Hepatocyte (in vitro differentiated cells): ENCODE results near the gene STX11. TPM values are rescaled to one million over a fixed set of nuclear protein-coding genes. Genes with fewer than 3 reads are reported as not detected.

Experiments used
- DNase-seq: peaks from one replicate; pipeline ENCODE4 v3.0.0-alpha.2; 2016; ENCODE audit warnings: low spot score
- H2AFZ ChIP-seq: fragments of 200-600 bp; sonication (generic); 2 replicates; pipeline ENCODE4 v1.6.0; 2016; ENCODE audit warnings: antibody characterized with exemption, mild to moderate bottlenecking
- H3K27ac ChIP-seq: fragments of 200-600 bp; sonication (generic); 2 replicates; pipeline ENCODE4 v1.5.1; 2016; ENCODE audit warnings: mild to moderate bottlenecking
- H3K27me3 ChIP-seq: fragments of 200-600 bp; sonication (generic); 2 replicates; pipeline ENCODE4 v1.6.1; 2016
- H3K36me3 ChIP-seq: fragments of 200-600 bp; sonication (generic); replicated peaks from 2 replicates; pipeline ENCODE4 v1.5.1; 2016; ENCODE audit warnings: low read depth; ENCODE audit not compliant: insufficient read depth
- H3K4me1 ChIP-seq: fragments of 200-600 bp; sonication (generic); 2 replicates; pipeline ENCODE4 v1.5.1; 2016; ENCODE audit warnings: mild to moderate bottlenecking, moderate library complexity; ENCODE audit not compliant: insufficient read depth
- H3K4me2 ChIP-seq: fragments of 200-600 bp; sonication (generic); 2 replicates; pipeline ENCODE4 v1.6.0; 2016
- H3K4me3 ChIP-seq: fragments of 200-600 bp; sonication (generic); 2 replicates; pipeline ENCODE4 v1.5.1; 2016; ENCODE audit warnings: mild to moderate bottlenecking
- H3K79me2 ChIP-seq: fragments of 200-600 bp; sonication (generic); 2 replicates; pipeline ENCODE4 v1.6.0; 2017; ENCODE audit warnings: mild to moderate bottlenecking
- H3K9me2 ChIP-seq: fragments of 200-600 bp; sonication (generic); replicated peaks from 2 replicates; pipeline ENCODE4 v1.6.0; 2017; ENCODE audit warnings: mild to moderate bottlenecking; ENCODE audit not compliant: insufficient read depth
- H3K9me3 ChIP-seq: fragments of 200-600 bp; sonication (generic); 2 replicates; pipeline ENCODE4 v1.5.1; 2016; ENCODE audit warnings: low read depth, mild to moderate bottlenecking
- H4K20me1 ChIP-seq: fragments of 200-600 bp; sonication (generic); 2 replicates; pipeline ENCODE4 v1.6.0; 2016; ENCODE audit warnings: mild to moderate bottlenecking; ENCODE audit not compliant: insufficient read depth, poor library complexity, severe bottlenecking
- EZH2 ChIP-seq: fragments of 200-600 bp; sonication (generic); IDR thresholded peaks from 2 replicates; pipeline ENCODE4 v1.6.1; 2016; ENCODE audit warnings: antibody characterized with exemption, mild to moderate bottlenecking, borderline replicate concordance
- EZH2phosphoT487 ChIP-seq: fragments of 200-600 bp; sonication (generic); IDR thresholded peaks from one replicate; pipeline ENCODE4 v1.6.1; 2018; ENCODE audit warnings: antibody characterized with exemption, mild to moderate bottlenecking, low read depth, moderate library complexity; ENCODE audit not compliant: unreplicated experiment, severe bottlenecking
- WGBS: methylation state at CpG from one replicate; pipeline ENCODE4 v1.1.6; 2016; ENCODE audit warnings: low lambda C conversion rate; ENCODE audit errors: missing lambda C conversion rate; 5-methylcytosine and 5-hydroxymethylcytosine counted together
- polyA plus RNA-seq: library from polyadenylated mRNA; unstranded; fragments of >200 nt; fragmentation: Nextera tagmentation; extraction: Ambion mirVana; gene quantifications from 2 replicates; pipeline ENCODE4 v1.2.1, GENCODE V29; 2016
- total RNA-seq: library from RNA; depleted of rRNA; stranded (reverse); fragments of >200 nt; gene quantifications from 2 replicates; pipeline ENCODE4 v1.2.3, GENCODE V29; 2014
- TF ChIP-seq, protein P1 (sequence below): fragments of 200-600 bp; sonication (generic); IDR thresholded peaks from 2 replicates; pipeline ENCODE4 v1.5.1; 2016; ENCODE audit warnings: antibody characterized with exemption, mild to moderate bottlenecking; ENCODE audit not compliant: poor library complexity

The STX11 gene
- total and polyA plus RNA-seq, 2 experiments from 2014 or later, result 0.27 to 0.48 TPM

DNA sequence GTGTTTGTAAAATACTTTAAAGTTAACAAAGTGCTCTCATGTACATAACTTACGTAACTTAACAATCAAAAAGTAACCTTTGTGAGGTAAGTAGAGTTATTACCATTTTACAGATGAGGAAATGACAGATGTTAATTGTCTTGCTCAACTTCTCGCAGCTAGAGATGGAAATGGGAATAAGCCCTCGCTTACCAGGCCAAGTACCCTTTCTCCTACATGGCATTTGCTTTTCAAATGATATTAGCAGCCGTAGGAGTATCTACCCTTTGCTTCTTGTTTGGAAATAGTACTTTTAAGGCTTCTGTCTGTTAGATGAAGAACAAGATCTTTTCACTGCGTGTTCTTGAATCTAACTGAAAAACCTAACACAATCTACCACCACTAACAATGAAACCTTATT lies 15.5 kb downstream of the STX11 start:
- no peak overlapping the region for H3K4me3 ChIP-seq
- H4K20me1 ChIP-seq, result no peaks in the 10 kb centered on the region
- no peak overlapping the region for H3K27ac ChIP-seq
- H2AFZ ChIP-seq, result no peak overlapping the region
- no peaks in the 10 kb centered on the region for H3K36me3 ChIP-seq
- TF ChIP-seq, protein P1, sequence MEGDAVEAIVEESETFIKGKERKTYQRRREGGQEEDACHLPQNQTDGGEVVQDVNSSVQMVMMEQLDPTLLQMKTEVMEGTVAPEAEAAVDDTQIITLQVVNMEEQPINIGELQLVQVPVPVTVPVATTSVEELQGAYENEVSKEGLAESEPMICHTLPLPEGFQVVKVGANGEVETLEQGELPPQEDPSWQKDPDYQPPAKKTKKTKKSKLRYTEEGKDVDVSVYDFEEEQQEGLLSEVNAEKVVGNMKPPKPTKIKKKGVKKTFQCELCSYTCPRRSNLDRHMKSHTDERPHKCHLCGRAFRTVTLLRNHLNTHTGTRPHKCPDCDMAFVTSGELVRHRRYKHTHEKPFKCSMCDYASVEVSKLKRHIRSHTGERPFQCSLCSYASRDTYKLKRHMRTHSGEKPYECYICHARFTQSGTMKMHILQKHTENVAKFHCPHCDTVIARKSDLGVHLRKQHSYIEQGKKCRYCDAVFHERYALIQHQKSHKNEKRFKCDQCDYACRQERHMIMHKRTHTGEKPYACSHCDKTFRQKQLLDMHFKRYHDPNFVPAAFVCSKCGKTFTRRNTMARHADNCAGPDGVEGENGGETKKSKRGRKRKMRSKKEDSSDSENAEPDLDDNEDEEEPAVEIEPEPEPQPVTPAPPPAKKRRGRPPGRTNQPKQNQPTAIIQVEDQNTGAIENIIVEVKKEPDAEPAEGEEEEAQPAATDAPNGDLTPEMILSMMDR, result no peak
- TF ChIP-seq EZH2 (no peak), EZH2phosphoT487 (no peak)
- no peaks in the 10 kb centered on the region for H3K4me1 ChIP-seq
- H3K27me3 ChIP-seq, result no peaks in the 10 kb centered on the region
- DNase-seq, result no peak
- H3K9me2 ChIP-seq, result no peaks in the 10 kb centered on the region
- H3K9me3 ChIP-seq, result no peaks in the 10 kb centered on the region
- H3K4me2 ChIP-seq, result no peak overlapping the region
- H3K79me2 ChIP-seq, result no peaks in the 10 kb centered on the region
- whole genome bisulfite sequencing, result 92% methylated on average over 5 of the region's 5 CpGs

DNA sequence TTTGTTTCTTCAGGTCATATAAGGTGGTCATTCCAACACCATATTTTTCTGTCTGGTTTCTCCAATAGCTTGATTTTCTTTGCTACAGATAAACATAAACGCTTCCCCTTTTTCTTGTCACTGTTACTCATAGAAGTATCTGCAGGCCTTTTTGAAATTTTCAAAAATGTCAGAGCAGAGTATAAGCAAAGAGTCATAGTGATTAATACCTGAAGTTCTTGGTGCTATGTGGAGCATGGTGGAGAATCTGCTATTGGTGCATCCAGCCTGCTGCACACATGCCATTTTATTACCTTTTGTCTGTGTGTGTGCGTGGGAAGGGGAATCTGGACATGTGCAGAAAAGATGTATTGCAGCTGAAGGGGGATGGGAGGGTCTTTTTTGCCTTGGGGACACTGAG lies 19.7 kb downstream of the STX11 start:
- H3K27ac ChIP-seq, result no peak overlapping the region
- 89% methylated on average over 2 of the region's 2 CpGs for WGBS
- no peak overlapping the region for H3K4me3 ChIP-seq
- H4K20me1 ChIP-seq, result no peaks in the 10 kb centered on the region
- TF ChIP-seq EZH2phosphoT487 (no peak), EZH2 (no peak)
- TF ChIP-seq, protein P1, result no peak
- no peak overlapping the region for H3K4me2 ChIP-seq
- no peaks in the 10 kb centered on the region for H3K9me3 ChIP-seq
- no peaks in the 10 kb centered on the region for H3K79me2 ChIP-seq
- H3K9me2 ChIP-seq, result no peaks in the 10 kb centered on the region
- no peaks in the 10 kb centered on the region for H3K27me3 ChIP-seq
- H2AFZ ChIP-seq, result no peak overlapping the region
- no peaks in the 10 kb centered on the region for H3K4me1 ChIP-seq
- no peak for DNase-seq
- H3K36me3 ChIP-seq, result no peaks in the 10 kb centered on the region

DNA sequence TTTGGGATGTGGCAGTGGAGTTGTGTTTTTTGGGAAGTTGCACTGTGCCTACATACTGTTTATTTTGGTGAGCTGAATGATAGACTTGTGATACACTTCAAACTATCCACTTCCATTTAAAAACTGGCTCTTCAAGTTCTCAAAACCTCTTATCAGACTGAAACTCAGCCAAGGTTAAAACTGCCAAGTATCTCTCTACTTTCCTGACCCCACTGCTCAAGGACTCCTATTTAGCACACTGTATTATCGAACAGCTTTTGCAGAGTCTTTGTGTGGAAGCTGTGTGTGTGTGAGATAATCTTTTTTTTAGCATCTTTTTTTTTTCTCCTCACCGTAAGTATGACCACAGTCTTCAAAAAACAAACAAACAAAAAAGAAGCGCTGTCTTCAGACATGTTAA lies 21.1 kb downstream of the STX11 start:
- H4K20me1 ChIP-seq, result no peaks in the 10 kb centered on the region
- 77% methylated on average over 3 of the region's 3 CpGs for WGBS

More for the DNA sequence above, 21.1 kb downstream of the STX11 start:
- H3K9me3 ChIP-seq, result no peaks in the 10 kb centered on the region
- H3K4me2 ChIP-seq, result no peak overlapping the region
- TF ChIP-seq, protein P1, result no peak
- TF ChIP-seq EZH2 (no peak), EZH2phosphoT487 (no peak)
- H3K9me2 ChIP-seq, result no peaks in the 10 kb centered on the region
- no peaks in the 10 kb centered on the region for H3K27me3 ChIP-seq
- no peak overlapping the region for H2AFZ ChIP-seq
- no peaks in the 10 kb centered on the region for H3K36me3 ChIP-seq
- H3K4me1 ChIP-seq, result no peaks in the 10 kb centered on the region
- no peaks in the 10 kb centered on the region for H3K79me2 ChIP-seq
- H3K27ac ChIP-seq, result no peak overlapping the region
- DNase-seq, result no peak
- H3K4me3 ChIP-seq, result no peak overlapping the region
